AG08395 (cell line): ENCODE results near the gene PRR23C.
"Not testable (repeated sequence)": the region's sequence is repeated elsewhere in the genome, so short reads cannot be mapped to it uniquely, and the experiment has no call there.

ENCODE experiments used
- DNase-seq: peaks from one replicate; pipeline ENCODE4 v3.0.0; 2012; ENCODE audit warnings: mixed read lengths, low spot score

Gene PRR23C

GRCh38 chr3:139044366-139045210, at the start of gene PRR23C:
TSS of gene PRR23C (minus strand) at chr3:139044892. CDS start at chr3:139044620, 272 bp downstream.
- no peak for DNase-seq

GRCh38 chr3:139093840-139094239, 49.1 kb upstream of the PRR23C start:
- no peak for DNase-seq

- DNase-seq, result no peak
Observed at GRCh38 chr3:139088462-139089324, 44.0 kb upstream of the PRR23C start.

- no peak for DNase-seq
Observed at GRCh38 chr3:139087621-139088020, 42.9 kb upstream of the PRR23C start.

GRCh38 chr3:139084176-139084575, 39.5 kb upstream of the PRR23C start:
- DNase-seq, result no peak

GRCh38 chr3:139074565-139075115, 29.9 kb upstream of the PRR23C start:
- DNase-seq, result no peak

- DNase-seq, result no peak
Observed at GRCh38 chr3:139062918-139063317, 18.2 kb upstream of the PRR23C start.

GRCh38 chr3:139052802-139053600, 8.3 kb upstream of the PRR23C start:
- DNase-seq, result no peak

- no peak for DNase-seq
Observed at GRCh38 chr3:139043554-139044365, 932 bp downstream of the PRR23C start.

GRCh38 chr3:139037478-139037877, 7.2 kb downstream of the PRR23C start:
- DNase-seq, result no peak

- no peak for DNase-seq
Observed at GRCh38 chr3:139032326-139033002, 12.2 kb downstream of the PRR23C start.

GRCh38 chr3:139030576-139030975, 14.1 kb downstream of the PRR23C start:
- not testable (repeated sequence) for DNase-seq

- DNase-seq, result no peak
Observed at GRCh38 chr3:139024968-139025367, 19.7 kb downstream of the PRR23C start.

- no peak for DNase-seq
Observed at GRCh38 chr3:139020868-139021234, 23.8 kb downstream of the PRR23C start, which contains the start of gene PRR23B. TSS of gene PRR23B (minus strand) at chr3:139020926. CDS start at chr3:139020661, 265 bp downstream.

- DNase-seq, result no peak
Observed at GRCh38 chr3:139020036-139020867, 24.4 kb downstream of the PRR23C start.

- DNase-seq, result no peak
Observed at GRCh38 chr3:139016430-139017048, 28.2 kb downstream of the PRR23C start.

GRCh38 chr3:139006051-139006716, 38.5 kb downstream of the PRR23C start, which contains the start of gene PRR23A:
TSS of gene PRR23A (minus strand) at chr3:139006268. CDS start at chr3:139006268, 0 bp downstream.
- DNase-seq, result no peak

GRCh38 chr3:139005356-139005993, 39.2 kb downstream of the PRR23C start:
- DNase-seq, result no peak
